NCI-H774 (cell line): ENCODE measurements around the gene SAXO2.
"Not testable (repeated sequence)": the region's sequence is repeated elsewhere in the genome, so short reads cannot be mapped to it uniquely, and the experiment has no call there.

ENCODE experiments used
- DNase-seq: peaks from one replicate; lab custom pipeline; 2025; lab: John Stamatoyannopoulos, UW

The SAXO2 gene

GRCh38 chr15:82262422-82263026 lies at the start of gene SAXO2, which contains the start of gene EFL1:
TSS of gene SAXO2 (plus strand) at chr15:82262818. CDS start at chr15:82262880, 62 bp downstream.
TSS of gene EFL1 (minus strand) at chr15:82262734. CDS start at chr15:82261778, 956 bp downstream.
- peak; percentile 78 for DNase-seq

GRCh38 chr15:82216092-82216491 lies 46.5 kb upstream of the SAXO2 start:
- DNase-seq = not testable (repeated sequence)

GRCh38 chr15:82221535-82221934 lies 41.1 kb upstream of the SAXO2 start:
- DNase-seq = not testable (repeated sequence)

- DNase-seq = no peak
Observed at GRCh38 chr15:82228750-82229149, 33.9 kb upstream of the SAXO2 start.

- no peak for DNase-seq
Observed at GRCh38 chr15:82231233-82231632, 31.4 kb upstream of the SAXO2 start.

- DNase-seq = no peak
Observed at GRCh38 chr15:82231842-82232241, 30.8 kb upstream of the SAXO2 start.

GRCh38 chr15:82237944-82238534 lies 24.6 kb upstream of the SAXO2 start:
- not testable (repeated sequence) for DNase-seq

GRCh38 chr15:82239685-82240391 lies 22.8 kb upstream of the SAXO2 start:
- DNase-seq = no peak

GRCh38 chr15:82241836-82242499 lies 20.6 kb upstream of the SAXO2 start:
- not testable (repeated sequence) for DNase-seq

- not testable (repeated sequence) for DNase-seq
Observed at GRCh38 chr15:82243644-82244043, 19.0 kb upstream of the SAXO2 start.

- DNase-seq = not testable (repeated sequence)
Observed at GRCh38 chr15:82245956-82246355, 16.7 kb upstream of the SAXO2 start.

GRCh38 chr15:82248261-82248660 lies 14.4 kb upstream of the SAXO2 start:
- not testable (repeated sequence) for DNase-seq

GRCh38 chr15:82261566-82262421 lies 824 bp upstream of the SAXO2 start:
- not testable (repeated sequence) for DNase-seq

GRCh38 chr15:82263350-82263749 lies 732 bp downstream of the SAXO2 start:
- peak; percentile 79 for DNase-seq

- not testable (repeated sequence) for DNase-seq
Observed at GRCh38 chr15:82267137-82267536, 4.5 kb downstream of the SAXO2 start.

- DNase-seq = not testable (repeated sequence)
Observed at GRCh38 chr15:82268454-82268853, 5.8 kb downstream of the SAXO2 start.

GRCh38 chr15:82272154-82272553 lies 9.5 kb downstream of the SAXO2 start:
- no peak for DNase-seq

GRCh38 chr15:82275410-82275809 lies 12.8 kb downstream of the SAXO2 start:
- no peak for DNase-seq

GRCh38 chr15:82281276-82281675 lies 18.7 kb downstream of the SAXO2 start:
- not testable (repeated sequence) for DNase-seq

GRCh38 chr15:82282386-82282785 lies 19.8 kb downstream of the SAXO2 start:
- DNase-seq = not testable (repeated sequence)

GRCh38 chr15:82284381-82284780 lies 21.8 kb downstream of the SAXO2 start:
- DNase-seq = not testable (repeated sequence)
